Measurements from ENCODE around the gene TSPAN2.

The TSPAN2 gene

GRCh38 chr1:115089420-115090185 is at the start of gene TSPAN2:
Gene TSPAN2 (minus strand): TSS chr1:115089503. CDS start chr1:115089432, 71 bp downstream.
- DNase-seq (ENCODE audit: low spot score), result peak; percentile 17

GRCh38 chr1:115138973-115139372 is 49.7 kb upstream of the TSPAN2 start:
- DNase-seq (ENCODE audit: low spot score), result peak; percentile 76

GRCh38 chr1:115138271-115138670 is 49.0 kb upstream of the TSPAN2 start:
- no peak for DNase-seq (ENCODE audit: low spot score)

GRCh38 chr1:115137191-115137590 is 47.9 kb upstream of the TSPAN2 start:
- DNase-seq (ENCODE audit: low spot score), result no peak

- no peak for DNase-seq (ENCODE audit: low spot score)
Observed at GRCh38 chr1:115136706-115137105, 47.4 kb upstream of the TSPAN2 start.

GRCh38 chr1:115136106-115136505 is 46.8 kb upstream of the TSPAN2 start:
- DNase-seq (ENCODE audit: low spot score), result no peak

- DNase-seq (ENCODE audit: low spot score), result no peak
Observed at GRCh38 chr1:115135681-115136080, 46.4 kb upstream of the TSPAN2 start.

- DNase-seq (ENCODE audit: low spot score), result no peak
Observed at GRCh38 chr1:115134850-115135480, 45.7 kb upstream of the TSPAN2 start.

- no peak for DNase-seq (ENCODE audit: low spot score)
Observed at GRCh38 chr1:115134231-115134630, 44.9 kb upstream of the TSPAN2 start.

GRCh38 chr1:115133440-115133839 is 44.1 kb upstream of the TSPAN2 start:
- DNase-seq (ENCODE audit: low spot score), result no peak

GRCh38 chr1:115130786-115131185 is 41.5 kb upstream of the TSPAN2 start:
- no peak for DNase-seq (ENCODE audit: low spot score)

GRCh38 chr1:115129071-115129640 is 39.9 kb upstream of the TSPAN2 start:
- DNase-seq (ENCODE audit: low spot score), result no peak

GRCh38 chr1:115127539-115127938 is 38.2 kb upstream of the TSPAN2 start:
- no peak for DNase-seq (ENCODE audit: low spot score)

GRCh38 chr1:115126516-115126915 is 37.2 kb upstream of the TSPAN2 start:
- DNase-seq (ENCODE audit: low spot score), result no peak

- DNase-seq (ENCODE audit: low spot score), result no peak
Observed at GRCh38 chr1:115123116-115123515, 33.8 kb upstream of the TSPAN2 start.

GRCh38 chr1:115121793-115122192 is 32.5 kb upstream of the TSPAN2 start:
- DNase-seq (ENCODE audit: low spot score), result no peak

- DNase-seq (ENCODE audit: low spot score), result no peak
Observed at GRCh38 chr1:115120296-115120695, 31.0 kb upstream of the TSPAN2 start.

- no peak for DNase-seq (ENCODE audit: low spot score)
Observed at GRCh38 chr1:115118611-115119010, 29.3 kb upstream of the TSPAN2 start.

GRCh38 chr1:115118086-115118485 is 28.8 kb upstream of the TSPAN2 start:
- DNase-seq (ENCODE audit: low spot score), result no peak

- no peak for DNase-seq (ENCODE audit: low spot score)
Observed at GRCh38 chr1:115117298-115117697, 28.0 kb upstream of the TSPAN2 start.

GRCh38 chr1:115116512-115116911 is 27.2 kb upstream of the TSPAN2 start:
- DNase-seq (ENCODE audit: low spot score), result no peak

GRCh38 chr1:115115521-115116161 is 26.3 kb upstream of the TSPAN2 start:
- DNase-seq (ENCODE audit: low spot score), result no peak

GRCh38 chr1:115114308-115114707 is 25.0 kb upstream of the TSPAN2 start:
- no peak for DNase-seq (ENCODE audit: low spot score)

Data from NAMALWA (cell line).